GM19035 (cell line): Measurements from ENCODE around the gene GRWD1.

ENCODE experiments used
- ATAC-seq: cut with Tn5 transposase; IDR thresholded peaks from one replicate; pipeline ENCODE4 v1.9.1; 2021; ENCODE audit not compliant: unreplicated experiment

GRWD1 gene

GRCh38 chr19:48421548-48421947, 24.2 kb upstream of the GRWD1 start:
- ATAC-seq = no peak

GRCh38 chr19:48424694-48425219, 21.0 kb upstream of the GRWD1 start:
- no peak for ATAC-seq

- no peak for ATAC-seq
Measured at GRCh38 chr19:48428670-48429069, 17.1 kb upstream of the GRWD1 start.

- ATAC-seq = no peak
Measured at GRCh38 chr19:48433337-48433736, 12.4 kb upstream of the GRWD1 start.

GRCh38 chr19:48436586-48436985, 9.2 kb upstream of the GRWD1 start:
- no peak for ATAC-seq

- no peak for ATAC-seq
Measured at GRCh38 chr19:48441360-48442050, 4.3 kb upstream of the GRWD1 start.

- ATAC-seq = no peak
Measured at GRCh38 chr19:48442116-48443035, 3.4 kb upstream of the GRWD1 start.

- no peak for ATAC-seq
Measured at GRCh38 chr19:48443256-48443655, 2.5 kb upstream of the GRWD1 start.

- ATAC-seq = no peak
Measured at GRCh38 chr19:48443731-48444128, 2.1 kb upstream of the GRWD1 start.

GRCh38 chr19:48444129-48444935, 1.5 kb upstream of the GRWD1 start:
- no peak for ATAC-seq

- no peak for ATAC-seq
Measured at GRCh38 chr19:48444936-48445200, 915 bp upstream of the GRWD1 start.

- ATAC-seq = peak; percentile 24
Measured at GRCh38 chr19:48445256-48445605, 552 bp upstream of the GRWD1 start.

GRCh38 chr19:48446579-48446978, 796 bp downstream of the GRWD1 start:
- ATAC-seq = no peak

- ATAC-seq = no peak
Measured at GRCh38 chr19:48448563-48448962, 2.8 kb downstream of the GRWD1 start.

GRCh38 chr19:48450441-48450840, 4.7 kb downstream of the GRWD1 start:
- ATAC-seq = no peak

- no peak for ATAC-seq
Measured at GRCh38 chr19:48450863-48451262, 5.1 kb downstream of the GRWD1 start.

- no peak for ATAC-seq
Measured at GRCh38 chr19:48451624-48452023, 5.8 kb downstream of the GRWD1 start.

- ATAC-seq = no peak
Measured at GRCh38 chr19:48452289-48453190, 6.8 kb downstream of the GRWD1 start.

- ATAC-seq = no peak
Measured at GRCh38 chr19:48454150-48454730, 8.5 kb downstream of the GRWD1 start.
